DMS153 (cell line): Measurements from ENCODE around the gene CARD10.
"Not testable (repeated sequence)": the region's sequence is repeated elsewhere in the genome, so short reads cannot be mapped to it uniquely, and the experiment has no call there.

Source experiments
- DNase-seq: peaks from one replicate; lab custom pipeline; 2025; lab: John Stamatoyannopoulos, UW

Gene CARD10

DNA sequence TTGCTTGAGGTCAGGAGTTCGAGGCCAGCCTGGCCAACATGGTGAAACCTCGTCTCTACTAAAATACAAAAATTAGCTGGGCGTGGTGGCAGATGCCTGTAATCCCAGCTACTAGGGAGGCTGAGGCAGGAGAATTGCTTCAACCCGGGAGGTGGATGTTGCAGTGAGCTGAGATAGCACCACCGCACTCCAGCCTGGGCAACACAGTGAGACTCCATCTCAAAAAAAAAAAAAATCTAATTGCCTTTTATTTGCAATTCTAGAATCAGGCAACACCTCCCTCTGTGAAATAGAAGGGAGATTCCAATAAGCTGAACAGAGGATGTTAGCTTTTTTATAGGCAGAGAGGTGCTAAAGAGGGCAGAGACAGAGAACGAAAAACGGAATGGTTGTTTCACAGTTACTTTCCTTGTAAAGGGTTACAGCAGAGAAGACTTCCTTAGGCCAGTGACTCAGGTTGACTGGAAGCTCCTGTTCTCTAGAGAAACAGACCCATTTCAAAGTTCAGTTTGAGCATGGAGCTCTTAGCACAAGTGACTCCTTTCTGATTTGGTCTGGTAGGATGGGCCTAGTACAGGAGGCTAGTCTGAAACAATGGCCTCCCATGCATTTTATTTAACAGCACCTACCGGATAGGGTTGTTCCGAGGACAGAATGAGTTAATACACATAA lies 8.0 kb upstream of the CARD10 start:
- DNase-seq = not testable (repeated sequence)

DNA sequence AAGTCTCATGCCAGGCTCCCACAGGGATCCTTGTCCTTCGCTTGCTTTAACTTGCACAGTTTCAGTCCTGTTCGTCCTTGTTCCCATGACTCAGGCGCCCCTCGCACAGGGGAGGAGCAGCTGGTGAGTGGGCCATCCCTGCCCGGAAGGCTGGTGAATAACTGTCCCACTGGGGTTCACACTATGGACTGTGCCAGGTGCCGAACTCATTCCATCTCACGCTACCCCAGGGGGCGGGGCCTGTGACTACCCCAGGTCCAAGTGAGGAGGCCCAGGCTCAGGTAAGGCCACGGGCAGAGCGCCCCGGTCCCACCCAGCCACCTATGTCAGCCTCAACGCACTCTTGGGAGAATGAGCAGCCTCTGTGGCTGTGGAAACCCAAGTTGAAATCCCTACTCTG lies 7.2 kb upstream of the CARD10 start:
- DNase-seq = no peak

DNA sequence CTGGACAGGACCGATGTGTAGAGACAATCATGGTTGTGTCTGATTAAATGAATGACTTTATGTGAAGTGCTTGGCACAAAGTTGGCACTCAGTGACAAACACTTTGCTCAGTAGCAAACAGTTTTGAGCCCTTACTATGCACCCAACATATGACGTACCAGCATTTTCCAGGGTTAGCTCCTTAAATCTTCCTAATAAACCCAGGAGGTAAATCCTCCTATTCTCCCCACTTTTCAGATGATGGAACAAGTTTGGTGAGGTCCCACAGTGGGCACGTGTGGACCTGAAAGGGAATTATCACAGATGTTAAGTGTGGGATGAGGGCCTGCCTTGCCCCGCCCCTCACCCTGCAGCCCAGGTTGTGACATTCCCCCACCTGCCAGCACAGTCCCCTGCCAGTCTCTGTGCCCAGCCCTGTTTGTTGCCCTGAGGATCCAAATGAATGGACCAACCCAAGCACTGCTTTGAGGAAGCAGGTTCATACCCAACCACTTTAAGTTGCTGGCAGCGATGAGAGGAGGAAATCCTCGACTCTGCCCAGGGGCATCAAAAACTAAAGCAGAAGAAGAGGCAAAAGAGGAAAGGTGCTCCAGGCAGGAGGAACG lies 6.6 kb upstream of the CARD10 start:
- no peak for DNase-seq

DNA sequence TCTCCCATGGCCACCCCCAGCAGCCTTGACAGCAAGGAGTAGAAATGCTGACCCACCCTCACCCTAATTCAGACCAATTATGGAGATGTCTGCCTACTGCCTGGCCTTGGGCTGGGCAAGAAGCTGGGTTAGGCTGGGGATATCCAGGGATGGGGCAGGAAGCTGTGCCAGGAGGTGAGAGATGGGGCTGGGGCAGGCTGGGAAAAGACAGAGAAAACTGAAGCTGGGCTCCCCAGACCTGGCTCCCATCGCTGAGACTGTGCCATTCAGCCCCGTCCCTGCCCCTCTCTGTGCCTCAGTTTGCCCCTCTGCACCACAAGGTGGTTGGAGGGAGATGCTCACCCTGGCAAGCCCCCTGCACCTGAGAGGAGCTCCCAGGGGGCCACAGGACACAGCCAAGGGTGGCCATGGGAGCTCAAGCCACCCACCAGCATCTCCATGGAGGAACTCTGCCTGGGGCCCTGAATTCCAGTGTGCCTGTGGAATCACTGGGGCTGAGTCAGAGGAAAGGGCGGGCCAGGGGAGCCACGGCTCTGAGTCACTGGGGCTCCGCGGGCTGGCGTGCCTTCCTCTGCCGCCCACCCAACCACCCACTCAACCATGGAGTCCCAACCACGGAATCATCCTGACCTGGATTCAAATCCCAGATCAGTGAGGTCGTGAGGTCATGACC lies 6.0 kb upstream of the CARD10 start:
- DNase-seq = no peak

DNA sequence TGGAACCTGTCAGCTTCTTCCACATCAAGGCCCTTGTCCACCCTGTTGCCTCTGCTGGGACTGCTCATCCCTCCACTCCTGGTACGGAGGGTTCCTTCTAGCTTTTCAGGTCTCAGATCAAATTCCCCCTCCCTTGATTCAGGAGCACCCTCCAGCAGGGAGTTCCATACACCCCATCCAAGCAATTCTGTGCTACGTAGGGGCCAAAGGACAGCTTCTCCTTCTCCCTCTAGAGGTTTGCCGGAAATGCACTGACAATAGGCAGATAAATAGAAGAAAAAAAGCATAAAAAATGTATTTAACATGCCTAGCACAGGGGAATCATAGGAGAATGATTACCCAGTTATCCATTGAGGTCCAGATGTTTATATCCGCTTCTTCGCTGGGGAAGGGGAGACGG lies 3.3 kb upstream of the CARD10 start:
- DNase-seq = no peak

DNA sequence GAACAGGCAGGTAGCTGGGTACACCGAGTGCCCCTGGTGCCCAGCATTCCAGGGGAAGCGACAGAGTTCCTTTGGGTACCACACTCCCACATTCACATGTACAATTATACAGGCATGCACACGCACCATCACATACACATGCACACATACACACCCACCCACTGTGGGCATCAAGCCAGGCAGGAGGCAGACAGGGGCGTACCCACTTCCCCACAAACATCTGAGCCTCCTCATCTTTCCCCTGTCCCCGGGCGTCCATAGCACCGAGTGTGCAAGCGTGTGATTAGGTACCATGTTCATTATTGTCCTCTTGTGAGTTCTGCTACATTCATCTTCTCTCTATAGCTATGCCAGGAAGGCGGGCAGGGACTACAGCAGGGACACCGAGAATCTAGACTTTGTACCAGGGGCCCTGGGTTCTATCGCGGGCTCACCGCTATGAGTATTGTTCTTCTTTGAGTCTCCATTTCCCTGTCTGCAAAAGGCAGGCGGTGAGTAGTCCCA lies 2.1 kb upstream of the CARD10 start:
- no peak for DNase-seq

DNA sequence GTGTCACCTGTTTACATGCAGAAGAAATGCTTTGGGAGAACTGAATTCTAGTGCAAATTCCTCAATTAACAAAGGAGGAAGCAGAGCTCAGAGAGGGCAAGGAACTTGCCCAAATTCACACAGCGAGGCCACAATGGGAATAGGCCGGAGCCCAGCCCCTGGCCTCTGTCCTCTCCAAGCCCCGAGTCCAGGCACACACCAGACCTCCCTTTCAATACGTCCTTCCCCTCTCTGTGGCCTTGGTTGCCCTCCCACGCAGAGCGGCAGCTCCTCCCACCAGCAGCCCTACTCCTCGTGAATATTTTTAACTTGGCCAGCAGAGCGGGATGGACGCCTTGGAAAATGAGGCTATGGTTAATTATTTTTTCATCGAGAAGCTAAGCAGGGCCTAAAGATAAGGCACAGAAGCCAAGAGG lies 1.6 kb upstream of the CARD10 start:
- DNase-seq = no peak

DNA sequence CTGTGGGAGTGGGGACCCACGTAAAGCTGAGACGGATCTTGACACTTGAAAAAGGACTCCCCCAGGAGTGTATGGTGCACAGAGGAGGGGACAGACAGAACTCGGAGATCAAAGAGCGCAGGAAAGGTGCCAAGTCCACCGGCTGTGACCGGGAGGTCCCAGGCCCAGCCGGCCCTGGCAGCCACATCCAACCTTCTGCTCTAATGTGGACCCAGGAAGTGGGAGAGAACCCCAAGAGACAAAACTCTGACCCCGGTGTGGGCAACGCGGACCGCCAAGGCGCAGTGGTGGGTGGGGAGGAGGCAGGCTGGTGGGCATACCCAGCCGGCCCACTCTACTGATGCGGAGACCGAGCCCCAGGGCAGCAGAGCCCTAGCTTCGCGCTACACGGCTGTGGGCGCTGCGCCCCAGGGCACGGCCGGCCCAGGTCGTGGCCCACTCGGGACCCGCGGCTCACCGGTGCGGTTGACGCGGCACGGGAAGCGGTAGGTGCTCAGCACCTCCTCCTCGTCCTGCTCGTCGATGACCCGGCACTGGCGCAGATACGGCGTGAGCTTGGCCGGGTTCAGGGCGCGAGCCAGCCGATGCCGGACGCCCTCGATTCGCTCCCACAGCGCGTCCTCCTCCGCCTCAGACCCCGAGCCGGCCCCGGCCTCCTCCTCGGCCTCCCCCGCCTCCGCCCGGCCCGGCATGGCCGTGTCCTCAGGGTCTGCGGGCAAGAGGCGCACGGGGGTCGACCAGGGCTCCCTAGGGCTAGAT lies 527 bp downstream of the CARD10 start:
- DNase-seq = no peak

DNA sequence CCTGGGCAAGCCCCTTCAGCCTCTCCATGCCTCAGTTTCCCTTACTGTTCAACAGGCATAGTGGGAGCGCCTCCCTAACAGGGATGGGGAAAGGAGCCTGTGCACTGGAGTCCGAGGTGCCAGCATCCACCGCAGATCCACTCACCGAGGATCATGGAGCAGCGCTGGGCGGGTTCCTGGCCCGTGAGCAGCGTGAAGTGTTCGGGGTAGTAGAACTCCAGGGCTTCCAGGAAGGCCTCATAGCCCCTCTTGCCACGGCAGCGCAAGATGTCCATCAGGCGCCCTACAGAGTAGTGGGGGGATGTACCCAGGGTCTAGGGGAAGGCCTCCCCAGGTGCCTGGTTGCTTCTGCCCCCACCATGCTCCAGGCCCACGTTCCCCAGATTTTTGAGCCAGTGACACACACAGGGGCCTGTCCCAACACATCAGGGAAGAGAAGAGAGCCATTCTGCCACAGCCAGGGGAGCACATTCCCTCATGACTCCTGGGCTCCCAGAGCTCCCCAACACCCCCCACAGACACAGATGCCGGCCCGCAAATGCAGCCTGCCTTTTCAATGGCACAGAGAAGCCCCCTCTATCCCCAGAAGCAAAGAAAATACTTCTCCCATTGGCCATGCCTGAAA lies 1.3 kb downstream of the CARD10 start:
- DNase-seq = no peak

DNA sequence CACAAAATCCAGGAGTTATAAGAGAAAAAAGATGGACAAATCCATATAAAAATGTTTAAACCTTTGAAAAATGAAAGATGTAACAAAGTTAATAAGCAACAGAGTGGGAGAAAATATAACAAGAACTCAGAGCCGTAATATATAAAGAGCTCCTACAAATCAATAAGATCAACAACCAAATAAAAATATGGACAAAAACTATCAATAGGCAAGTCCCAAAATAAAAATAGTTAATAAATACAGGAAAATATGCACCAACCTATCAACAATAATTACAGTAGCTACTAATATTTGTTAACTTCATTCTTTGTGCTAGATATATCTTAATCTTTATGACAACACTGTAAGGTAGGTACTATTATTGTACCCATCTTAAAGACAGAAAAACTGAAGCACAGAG lies 2.8 kb downstream of the CARD10 start:
- no peak for DNase-seq

DNA sequence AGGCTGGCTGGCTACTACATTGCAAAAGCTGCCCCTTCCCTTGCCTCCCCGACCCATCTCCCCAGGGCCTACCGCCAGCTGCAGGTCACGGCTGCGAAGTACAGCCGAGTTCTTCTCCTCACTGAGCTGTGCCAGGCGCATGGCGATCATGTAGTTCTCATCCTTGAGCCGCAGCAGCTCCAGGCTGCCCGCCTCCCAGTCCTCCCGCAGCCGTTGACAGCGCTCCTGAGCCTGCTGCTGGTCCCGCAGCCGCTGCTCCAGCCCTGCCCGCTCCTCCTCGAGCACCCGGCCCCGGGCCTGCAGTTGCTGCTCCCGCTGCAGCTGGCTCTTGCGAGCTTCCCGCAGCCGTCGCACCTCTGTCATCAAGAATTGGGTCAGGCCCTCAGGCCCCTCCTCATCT lies 3.3 kb downstream of the CARD10 start:
- DNase-seq = no peak

DNA sequence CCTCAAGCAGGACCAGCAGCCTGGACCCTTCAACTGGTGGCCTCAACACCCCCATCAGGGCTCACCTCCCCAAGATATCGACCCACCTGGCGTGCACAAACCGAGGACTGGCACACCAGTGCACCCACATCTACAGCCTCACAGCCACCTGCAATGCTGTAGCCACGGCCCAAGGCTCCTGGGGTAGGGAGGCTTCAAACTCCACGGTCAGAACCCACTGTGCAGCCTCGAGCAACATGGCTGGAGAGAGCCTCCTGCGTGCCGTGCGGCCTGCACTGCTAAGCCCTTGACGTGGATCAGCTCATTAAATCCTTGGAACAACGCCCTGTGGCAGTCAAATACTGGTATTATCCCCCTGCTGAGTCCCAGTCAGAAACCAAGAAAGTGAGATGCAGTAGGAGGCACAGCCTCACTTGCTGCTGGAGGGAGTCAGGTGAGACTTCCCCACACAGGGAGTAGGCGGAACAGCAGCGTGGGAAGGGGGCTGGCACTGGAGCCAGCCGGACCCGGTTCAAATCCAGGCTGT lies 4.6 kb downstream of the CARD10 start:
- no peak for DNase-seq

DNA sequence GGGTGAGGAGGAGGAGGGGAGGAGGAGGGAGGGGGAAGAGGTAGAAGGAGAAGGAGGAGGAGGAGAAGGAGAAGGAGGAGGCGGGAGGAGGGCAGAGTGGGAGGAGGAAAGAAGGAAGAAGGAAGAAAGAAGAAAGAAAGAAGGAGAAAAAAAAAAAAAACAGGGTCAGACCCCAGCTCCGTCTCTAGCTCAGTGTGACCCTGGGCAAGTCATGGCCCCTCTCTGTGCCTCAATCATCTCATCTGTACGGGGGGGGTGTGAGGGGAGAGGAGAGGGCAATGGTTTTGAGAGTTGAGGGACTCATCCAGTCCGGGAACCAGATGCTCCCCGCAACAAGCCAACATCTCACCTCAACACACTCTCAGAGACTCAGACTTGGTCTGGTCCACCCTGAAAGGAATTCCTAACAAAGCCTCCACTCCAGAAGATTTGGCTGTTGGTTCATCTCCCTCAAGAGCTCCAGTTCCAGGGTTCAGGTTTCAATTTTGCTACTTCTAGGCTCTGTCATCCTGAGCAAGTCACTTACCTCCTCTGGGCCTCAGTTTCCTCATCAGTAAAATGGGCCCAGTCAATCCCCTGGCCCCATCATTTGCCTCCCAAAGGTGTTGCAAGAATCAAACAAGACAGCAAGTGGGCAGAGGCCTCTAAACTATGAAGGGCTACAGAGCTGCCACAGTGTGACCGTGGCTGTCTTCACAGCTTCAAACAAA lies 7.7 kb downstream of the CARD10 start:
- DNase-seq = no peak

DNA sequence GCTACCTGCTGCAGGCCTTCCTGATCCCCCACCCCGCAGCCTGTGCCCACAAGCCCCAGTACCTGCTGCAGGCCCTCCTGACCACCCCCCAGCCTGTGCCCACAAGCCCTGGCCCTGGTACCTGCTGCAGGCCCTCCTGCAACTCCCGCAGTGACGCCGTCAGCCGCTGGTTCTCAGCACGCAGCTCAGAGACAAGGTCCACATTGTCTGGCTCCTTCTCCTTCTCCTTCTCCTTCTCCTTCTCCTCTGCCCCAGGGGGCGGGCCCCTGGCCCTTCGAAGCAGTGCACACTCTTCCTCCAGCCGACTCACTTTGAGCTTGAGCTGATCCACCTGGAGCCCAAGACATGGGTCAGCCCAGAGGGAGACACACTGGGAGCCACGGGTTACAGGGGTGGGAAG lies 9.1 kb downstream of the CARD10 start:
- DNase-seq = no peak

DNA sequence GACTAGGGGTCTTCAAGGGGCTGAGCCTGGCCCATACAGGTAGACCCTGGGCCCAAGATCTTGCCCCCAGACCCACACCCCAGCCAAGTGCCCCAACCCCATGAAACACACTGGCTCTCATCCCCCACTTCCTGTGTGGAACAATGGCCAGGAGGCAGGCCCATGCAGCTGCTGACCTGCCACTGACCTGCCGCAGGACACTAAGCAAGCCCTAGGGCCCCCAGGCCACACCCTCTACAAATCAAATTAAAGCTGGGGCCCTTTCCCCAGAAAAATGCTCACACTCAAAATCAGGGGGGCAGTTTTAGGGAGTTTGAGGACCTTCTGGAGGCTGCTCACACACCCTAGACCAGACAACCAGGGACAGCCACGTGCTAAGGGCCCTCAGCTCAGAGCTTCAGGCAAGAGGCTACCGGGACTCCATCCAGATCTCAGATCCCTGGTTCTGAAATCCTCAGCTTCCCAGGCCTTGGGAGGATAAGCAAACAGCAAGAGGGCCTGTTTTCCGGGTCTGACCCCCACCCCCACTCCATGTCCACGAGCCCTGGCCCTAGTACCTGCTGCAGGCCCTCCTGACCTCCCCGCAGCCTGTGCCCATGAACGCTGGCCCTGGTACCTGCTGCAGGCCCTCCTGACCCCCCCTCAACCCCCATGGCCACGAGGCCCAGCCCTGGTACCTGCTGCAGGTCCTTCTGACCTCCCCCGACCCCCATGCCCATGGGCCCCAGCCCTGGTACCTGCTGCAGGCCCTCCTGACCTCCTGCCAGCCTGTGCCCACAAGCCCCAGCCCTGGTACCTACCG lies 10.0 kb downstream of the CARD10 start:
- DNase-seq = no peak

DNA sequence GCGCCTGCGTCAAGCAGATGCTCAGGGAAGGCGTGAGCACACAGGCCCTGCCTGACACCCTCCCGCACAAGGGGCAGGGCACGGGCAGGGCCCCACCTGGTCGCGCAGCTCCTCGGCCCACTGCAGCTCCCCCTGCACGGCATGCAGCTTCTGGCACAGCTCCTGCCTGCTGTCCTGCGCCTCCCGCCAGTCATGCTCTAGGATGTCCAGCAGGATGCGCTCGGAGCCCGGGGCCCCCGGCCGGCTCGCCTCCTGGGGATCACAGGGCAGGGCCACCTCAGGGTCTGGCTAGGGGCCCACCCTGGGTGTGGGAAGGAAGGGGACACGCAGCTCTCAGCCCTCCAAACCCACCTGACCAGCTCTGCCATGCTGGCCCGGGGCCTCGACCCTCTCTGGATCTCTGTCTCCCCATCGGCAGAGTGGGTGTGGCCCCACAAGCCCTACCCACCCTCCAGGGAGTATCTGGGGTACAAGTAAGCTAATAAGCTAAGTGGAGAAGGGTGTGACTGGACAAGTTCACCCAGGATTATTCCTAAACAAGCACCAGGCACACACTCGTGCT lies 10.7 kb downstream of the CARD10 start:
- DNase-seq = no peak

DNA sequence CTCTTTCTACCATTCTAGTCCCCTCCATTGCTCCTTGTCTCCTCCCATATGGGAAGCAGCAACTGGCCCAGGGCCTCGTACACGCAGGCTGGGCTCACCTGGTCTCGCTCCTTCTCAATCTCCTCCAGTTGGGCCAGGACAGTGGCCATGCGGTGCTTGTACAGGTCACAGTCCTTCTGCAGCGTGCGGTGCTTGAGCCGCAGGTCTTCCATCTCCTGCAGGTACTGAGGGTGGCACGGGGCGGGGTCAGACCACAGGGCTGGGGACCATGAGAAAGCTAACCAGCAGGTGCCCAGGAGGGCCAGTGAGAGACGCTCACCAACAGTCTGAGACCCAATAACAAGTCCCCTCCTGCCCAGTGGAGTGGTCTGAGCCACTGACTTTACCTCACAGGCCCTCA lies 11.5 kb downstream of the CARD10 start:
- no peak for DNase-seq

DNA sequence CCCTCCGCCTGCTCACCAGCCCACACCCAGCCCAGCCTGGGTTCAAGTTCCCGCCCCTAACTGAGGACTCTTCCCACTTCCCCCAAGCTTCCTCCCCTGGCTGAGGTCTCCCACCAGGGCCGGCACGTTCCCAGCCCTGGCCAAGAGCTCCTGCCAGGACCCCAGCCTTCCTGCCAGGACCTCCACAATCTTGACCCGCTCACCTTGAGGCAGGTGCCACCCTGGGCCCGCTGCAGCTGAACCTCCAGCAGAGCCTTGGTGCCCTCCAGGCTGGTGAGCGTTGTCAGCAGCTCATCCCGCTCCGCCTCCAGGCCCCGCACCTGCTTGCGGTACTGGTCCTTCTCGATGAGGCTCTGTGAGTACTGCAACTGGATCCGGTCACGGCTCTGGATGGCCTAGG lies 13.2 kb downstream of the CARD10 start:
- no peak for DNase-seq

DNA sequence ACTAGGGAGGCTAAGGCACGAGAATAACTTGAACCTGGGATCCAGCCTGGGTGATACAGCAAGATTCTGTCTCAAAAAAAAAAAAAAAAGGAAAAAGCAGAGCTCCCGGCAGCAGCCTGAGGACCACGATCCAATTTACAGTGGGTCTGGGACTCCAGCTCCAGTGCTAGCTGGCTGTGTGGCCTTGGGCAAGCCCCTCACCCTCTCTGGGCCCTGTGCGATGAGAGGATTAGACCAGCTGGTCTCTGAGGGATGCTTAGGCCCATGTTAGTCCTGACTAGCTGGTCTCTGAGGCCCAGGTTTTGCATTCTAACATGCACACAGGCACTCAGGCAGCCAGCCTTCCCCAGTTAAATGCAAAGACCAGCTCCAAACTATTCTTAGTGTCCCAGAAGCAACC lies 13.7 kb downstream of the CARD10 start:
- DNase-seq = no peak

DNA sequence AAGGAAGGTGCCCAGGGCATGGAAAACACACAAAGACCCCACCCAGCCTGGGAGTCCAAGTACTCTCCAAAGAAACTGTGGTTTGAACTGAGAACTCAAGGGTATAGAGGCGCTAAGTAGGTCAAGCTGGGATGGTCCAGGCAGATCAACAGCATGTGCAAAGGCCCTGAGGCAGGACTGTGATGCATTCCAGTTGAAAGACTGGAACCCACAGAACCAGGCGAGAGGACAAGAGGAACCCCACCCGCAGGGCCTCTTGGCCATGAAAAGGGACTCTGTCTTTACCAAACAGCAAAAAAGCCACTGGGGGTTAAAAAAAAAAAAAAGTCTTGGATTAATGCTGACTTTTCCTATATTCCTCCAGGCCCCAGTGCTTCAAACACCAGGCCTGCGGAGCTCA lies 14.3 kb downstream of the CARD10 start:
- DNase-seq = no peak
